H9 (cell line): ENCODE data around the gene TICRR. TPM values are rescaled to one million over a fixed set of nuclear protein-coding genes. Genes with fewer than 3 reads are reported as not detected.

Source experiments
- DNase-seq: peaks from one replicate; pipeline ENCODE4 v3.0.0-alpha.2; 2017
- H2AFZ ChIP-seq: one replicate; pipeline ENCODE4 v1.6.1; 2013; ENCODE audit warnings: mild to moderate bottlenecking, low read length, control low read depth, moderate library complexity
- H2AK5ac ChIP-seq: 2 replicates; pipeline ENCODE4 v1.6.1; 2013; ENCODE audit warnings: low read length, control low read depth, mixed read lengths; ENCODE audit not compliant: insufficient read length
- H2BK120ac ChIP-seq: one replicate; pipeline ENCODE4 v1.6.1; 2013; ENCODE audit warnings: low read depth, mild to moderate bottlenecking, low read length, control low read depth, inconsistent platforms; ENCODE audit not compliant: poor library complexity, severe bottlenecking
- H2BK12ac ChIP-seq: 2 replicates; pipeline ENCODE4 v1.6.1; 2013; ENCODE audit warnings: low read length, control low read depth, mixed read lengths, low read depth; ENCODE audit not compliant: insufficient read length
- H2BK15ac ChIP-seq: 2 replicates; pipeline ENCODE4 v1.6.1; 2013; ENCODE audit warnings: low read depth, low read length, control low read depth
- H2BK20ac ChIP-seq: one replicate; pipeline ENCODE4 v1.6.1; 2013; ENCODE audit warnings: low read depth, mild to moderate bottlenecking, low read length, control low read depth, inconsistent platforms; ENCODE audit not compliant: poor library complexity, severe bottlenecking
- H2BK5ac ChIP-seq: 2 replicates; pipeline ENCODE4 v1.6.1; 2013; ENCODE audit warnings: low read length, control low read depth, mixed read lengths; ENCODE audit not compliant: insufficient read length
- H3K14ac ChIP-seq: 2 replicates; pipeline ENCODE4 v1.6.1; 2013; ENCODE audit warnings: low read length, control low read depth; ENCODE audit not compliant: insufficient read depth
- H3K18ac ChIP-seq: 2 replicates; pipeline ENCODE4 v1.6.1; 2013; ENCODE audit warnings: low read depth, mild to moderate bottlenecking, mixed read lengths, low read length, control low read depth; ENCODE audit not compliant: insufficient read length
- H3K23ac ChIP-seq: 2 replicates; pipeline ENCODE4 v1.6.1; 2013; ENCODE audit warnings: low read length, control low read depth, mixed read lengths, low read depth; ENCODE audit not compliant: insufficient read length
- H3K23me2 ChIP-seq: 2 replicates; pipeline ENCODE4 v1.6.1; 2013; ENCODE audit warnings: low read depth, mild to moderate bottlenecking, mixed read lengths, low read length, control low read depth; ENCODE audit not compliant: insufficient read length, poor library complexity, severe bottlenecking
- H3K27ac ChIP-seq: 2 replicates; pipeline ENCODE4 v1.5.1; 2013; ENCODE audit warnings: low read length, control low read depth, mixed read lengths, low read depth; ENCODE audit not compliant: insufficient read length
- H3K27me3 ChIP-seq: 2 replicates; pipeline ENCODE4 v1.6.1; 2013; ENCODE audit warnings: low read length, control low read depth, inconsistent platforms; ENCODE audit not compliant: insufficient read depth
- H3K4ac ChIP-seq: 2 replicates; pipeline ENCODE4 v1.6.1; 2013; ENCODE audit warnings: low read depth, mild to moderate bottlenecking, control low read depth, inconsistent platforms, low read length, moderate library complexity
- H3K4me1 ChIP-seq: 2 replicates; pipeline ENCODE4 v1.6.1; 2013; ENCODE audit warnings: low read length, control low read depth, inconsistent platforms; ENCODE audit not compliant: insufficient read depth
- H3K4me2 ChIP-seq: 2 replicates; pipeline ENCODE4 v1.6.1; 2013; ENCODE audit warnings: low read length, control low read depth, mixed read lengths; ENCODE audit not compliant: insufficient read length, insufficient read depth
- H3K56ac ChIP-seq: 2 replicates; pipeline ENCODE4 v1.6.1; 2013; ENCODE audit warnings: low read depth, mild to moderate bottlenecking, mixed read lengths, low read length, control low read depth; ENCODE audit not compliant: insufficient read length
- H3K79me1 ChIP-seq: 2 replicates; pipeline ENCODE4 v1.6.1; 2013; ENCODE audit warnings: low read depth, mild to moderate bottlenecking, moderate library complexity, low read length, control low read depth, inconsistent platforms; ENCODE audit not compliant: insufficient read depth, poor library complexity, severe bottlenecking
- H3K79me2 ChIP-seq: 2 replicates; pipeline ENCODE4 v1.6.1; 2013; ENCODE audit warnings: low read length, control low read depth, inconsistent platforms; ENCODE audit not compliant: insufficient read depth
- H3K9ac ChIP-seq: 2 replicates; pipeline ENCODE4 v1.6.1; 2013; ENCODE audit warnings: low read length, control low read depth, mixed read lengths; ENCODE audit not compliant: insufficient read length; ENCODE audit errors: extremely low read depth
- H3K9me3 ChIP-seq: one replicate; pipeline ENCODE4 v1.6.1; 2013; ENCODE audit warnings: low read depth, low read length, inconsistent platforms; ENCODE audit not compliant: control insufficient read depth
- H3T11ph ChIP-seq: one replicate; pipeline ENCODE4 v1.6.1; 2013; ENCODE audit warnings: mild to moderate bottlenecking, low read length, control low read depth, inconsistent platforms
- H4K20me1 ChIP-seq: one replicate; pipeline ENCODE4 v1.6.1; 2013; ENCODE audit not compliant: control insufficient read depth, insufficient read length, insufficient read depth
- H4K5ac ChIP-seq: 2 replicates; pipeline ENCODE4 v1.6.1; 2013; ENCODE audit warnings: low read depth, mild to moderate bottlenecking, mixed read lengths, low read length, control low read depth; ENCODE audit not compliant: insufficient read length
- H4K8ac ChIP-seq: replicated peaks from 2 replicates; pipeline ENCODE4 v1.6.1; 2013; ENCODE audit warnings: low read length, control low read depth, mixed read lengths, low read depth; ENCODE audit not compliant: insufficient read length
- H4K91ac ChIP-seq: 2 replicates; pipeline ENCODE4 v1.6.1; 2013; ENCODE audit warnings: low read depth, mild to moderate bottlenecking, moderate library complexity, mixed read lengths, low read length, control low read depth; ENCODE audit not compliant: insufficient read length
- H3K27ac Mint-ChIP-seq, 3 experiments: 2 replicates in 2 of 3; 3 replicates in 1 of 3; pipeline ENCODE4 v1.8.0; 2020 to 2021; ENCODE audit warnings: mixed read lengths in 3 of 3, mild to moderate bottlenecking in 1 of 3, moderate library complexity in 1 of 3
- H3K27me3 Mint-ChIP-seq: 2 replicates; pipeline ENCODE4 v1.8.0; 2021; ENCODE audit warnings: low read depth, mild to moderate bottlenecking, moderate library complexity, mixed read lengths
- H3K36me3 Mint-ChIP-seq, 3 experiments: 2 replicates in 2 of 3; 3 replicates in 1 of 3; pipeline ENCODE4 v1.8.0; 2020 to 2021; ENCODE audit warnings: low read depth in 3 of 3, mixed read lengths in 3 of 3; ENCODE audit not compliant: insufficient read depth in 1 of 3
- H3K4me1 Mint-ChIP-seq, 2 experiments: 2 replicates each; pipeline ENCODE4 v1.8.0; 2020; ENCODE audit warnings: mixed read lengths in 2 of 2
- H3K4me3 Mint-ChIP-seq, 2 experiments: 2 replicates in 1 of 2; 3 replicates in 1 of 2; pipeline ENCODE4 v1.8.0; 2020 to 2021; ENCODE audit warnings: mild to moderate bottlenecking in 2 of 2, mixed read lengths in 2 of 2, moderate library complexity in 1 of 2
- H3K9me3 Mint-ChIP-seq, 2 experiments: 2 replicates in 1 of 2; 3 replicates in 1 of 2; pipeline ENCODE4 v1.8.0; 2020; ENCODE audit warnings: mild to moderate bottlenecking in 2 of 2, mixed read lengths in 2 of 2, moderate library complexity in 1 of 2
- CTCF ChIP-seq: fragments of 200-600 bp; sonication (generic); conservative IDR thresholded peaks from 3 replicates; pipeline ENCODE4 v1.8.0; 2021; ENCODE audit warnings: antibody characterized with exemption, mild to moderate bottlenecking
- WGBS: extraction: QIAGEN DNeasy Blood & Tissue Kit; methylation state at CpG from one replicate; pipeline ENCODE4 v1.1.7; 2013; ENCODE audit warnings: missing lambda C conversion rate, low lambda C conversion rate, mixed read lengths; ENCODE audit not compliant: insufficient read length; ENCODE audit errors: extremely low coverage; 5-methylcytosine and 5-hydroxymethylcytosine counted together
- total RNA-seq: library from RNA; stranded (reverse); gene quantifications from 2 replicates; pipeline ENCODE4 v1.2.1, GENCODE V29; 2021

TICRR gene
- total RNA-seq, 1 experiment from 2014 or later: 26.0 TPM

GRCh38 chr15:89556413-89557262 is 18.6 kb upstream of the TICRR start:
- Histone ChIP-seq H2AFZ (peak overlapping the region; percentile 88), H3K18ac (no peak overlapping the region), H2AK5ac (no peak overlapping the region), H3K23me2 (no peaks in the 10 kb centered on the region), H2BK15ac (no peak overlapping the region), H4K20me1 (no peaks in the 10 kb centered on the region), H4K91ac (no peak overlapping the region), H3K9me3 (no peaks in the 10 kb centered on the region), H3K79me1 (no peaks in the 10 kb centered on the region), H3K27me3 (no peaks in the 10 kb centered on the region), H3K23ac (no peak overlapping the region), H2BK5ac (no peak overlapping the region), H3K4ac (no peak overlapping the region), H3K79me2 (no peaks in the 10 kb centered on the region), H2BK12ac (no peak overlapping the region), H4K5ac (no peak overlapping the region), H3K27ac (no peak overlapping the region), H3K56ac (no peak overlapping the region), H3K4me1 (no peaks in the 10 kb centered on the region), H2BK20ac (no peak overlapping the region), H3K4me2 (no peak overlapping the region), H4K8ac (no peak overlapping the region), H3K9ac (no peak overlapping the region), H3K14ac (no peak overlapping the region), H2BK120ac (no peak overlapping the region), H3T11ph (no peak overlapping the region)
- H3K27ac Mint-ChIP-seq: no peak overlapping the region
- no peaks in the 10 kb centered on the region for H3K36me3 Mint-ChIP-seq
- peak; percentile 75 for DNase-seq
- peaks cover 2% of the 10 kb centered on the region for H3K27me3 Mint-ChIP-seq
- no CpG with 5 or more reads among the region's 9 CpGs for WGBS
- H3K4me3 Mint-ChIP-seq: no peak overlapping the region
- no peaks in the 10 kb centered on the region; a peak in 1 of 5 replicates for H3K9me3 Mint-ChIP-seq
- peaks cover 2 to 6% of the 10 kb centered on the region in 2 experiments; a peak in 2 of 4 replicates for H3K4me1 Mint-ChIP-seq
- peak; percentile 90 for TF ChIP-seq CTCF
